CD4-positive, alpha-beta T cell treated with Interleukin-2 at 100 ng/mL for 4 hours (primary cell): ENCODE data around the gene PPP1R9B.

Experiments used
- DNase-seq: peaks from one replicate; pipeline ENCODE4 v3.0.0-alpha.2; 2020; ENCODE audit warnings: low spot score

PPP1R9B gene

GRCh38 chr17:50103252-50103651 is 47.2 kb downstream of the PPP1R9B start:
- no peak for DNase-seq

GRCh38 chr17:50102164-50102991 is 48.1 kb downstream of the PPP1R9B start:
- no peak for DNase-seq

- no peak for DNase-seq
Measured at GRCh38 chr17:50101346-50102163, 48.9 kb downstream of the PPP1R9B start.

- no peak for DNase-seq
Measured at GRCh38 chr17:50100921-50101345, 49.5 kb downstream of the PPP1R9B start.

- no peak for DNase-seq
Measured at GRCh38 chr17:50100480-50100883, 50.0 kb downstream of the PPP1R9B start.

- no peak for DNase-seq
Measured at GRCh38 chr17:50099003-50099402, 51.5 kb downstream of the PPP1R9B start.

- no peak for DNase-seq
Measured at GRCh38 chr17:50098583-50098982, 51.9 kb downstream of the PPP1R9B start.

- no peak for DNase-seq
Measured at GRCh38 chr17:50097926-50098325, 52.6 kb downstream of the PPP1R9B start.

- no peak for DNase-seq
Measured at GRCh38 chr17:50097455-50097854, 53.0 kb downstream of the PPP1R9B start.

- no peak for DNase-seq
Measured at GRCh38 chr17:50096758-50097157, 53.7 kb downstream of the PPP1R9B start.

GRCh38 chr17:50096092-50096491 is 54.4 kb downstream of the PPP1R9B start:
- DNase-seq = no peak

- DNase-seq = no peak
Measured at GRCh38 chr17:50095626-50096037, 54.8 kb downstream of the PPP1R9B start.

GRCh38 chr17:50094753-50095619 is 55.5 kb downstream of the PPP1R9B start, which contains the start of gene PDK2:
TSS of gene PDK2 (plus strand) at chr17:50095351. CDS start at chr17:50095436, 85 bp downstream.
- DNase-seq = peak; percentile 97

- peak; percentile 93 for DNase-seq
Measured at GRCh38 chr17:50094243-50094752, 56.2 kb downstream of the PPP1R9B start.

- DNase-seq = no peak
Measured at GRCh38 chr17:50093807-50094206, 56.7 kb downstream of the PPP1R9B start.

- no peak for DNase-seq
Measured at GRCh38 chr17:50093246-50093645, 57.2 kb downstream of the PPP1R9B start.

GRCh38 chr17:50091918-50092285 is 58.6 kb downstream of the PPP1R9B start:
- no peak for DNase-seq

- DNase-seq = no peak
Measured at GRCh38 chr17:50090971-50091917, 59.2 kb downstream of the PPP1R9B start.

- no peak for DNase-seq
Measured at GRCh38 chr17:50090071-50090470, 60.4 kb downstream of the PPP1R9B start.

- DNase-seq = no peak
Measured at GRCh38 chr17:50088952-50089825, 61.3 kb downstream of the PPP1R9B start.
